Lung (tissue), 12 donors: ENCODE measurements around the gene VEZT. TPM values are rescaled to one million over a fixed set of nuclear protein-coding genes. Genes with fewer than 3 reads are reported as not detected.

ENCODE experiments used
- ATAC-seq: fragments of 200-7000 bp; cut with Tn5 transposase; one replicate; pipeline ENCODE4 v1.9.1; 2020; ENCODE audit warnings: moderate number of reproducible peaks; ENCODE audit not compliant: insufficient read depth, low FRiP score
- DNase-seq, 3 donors: peaks; one replicate each; pipeline ENCODE4 v3.0.0-alpha.2; 2013 to 2017
- H3K27ac ChIP-seq, 2 donors: one replicate each; pipeline ENCODE4 v1.5.1; 2013; ENCODE audit warnings: mild to moderate bottlenecking in 2 of 2, moderate library complexity in 2 of 2, control low read depth in 1 of 2, inconsistent platforms in 1 of 2, low read depth in 1 of 2, low read length in 1 of 2
- H3K27me3 ChIP-seq, 3 donors: one replicate each; pipeline ENCODE4 v1.5.1; 2013; ENCODE audit warnings: low read length in 2 of 3; ENCODE audit not compliant: control insufficient read depth in 3 of 3, insufficient read depth in 3 of 3
- H3K36me3 ChIP-seq, 4 donors: one replicate each; pipeline ENCODE4 v1.5.1; 2013; ENCODE audit warnings: low read length in 4 of 4, mild to moderate bottlenecking in 1 of 4, moderate library complexity in 1 of 4; ENCODE audit not compliant: control insufficient read depth in 4 of 4, insufficient read depth in 4 of 4
- H3K4me1 ChIP-seq, 5 donors: one replicate each; pipeline ENCODE4 v1.5.1; 2013; ENCODE audit warnings: low read length in 5 of 5, mild to moderate bottlenecking in 2 of 5, moderate library complexity in 1 of 5; ENCODE audit not compliant: control insufficient read depth in 5 of 5, insufficient read depth in 5 of 5
- H3K4me3 ChIP-seq: one replicate; pipeline ENCODE4 v1.5.1; 2013; ENCODE audit warnings: mild to moderate bottlenecking, control low read depth, moderate library complexity
- H3K9ac ChIP-seq, 2 donors: one replicate each; pipeline ENCODE4 v1.5.1; 2013; ENCODE audit warnings: low read length in 2 of 2, control low read depth in 1 of 2; ENCODE audit not compliant: insufficient read depth in 1 of 2
- H3K9me3 ChIP-seq, 4 donors: one replicate each; pipeline ENCODE4 v1.5.1; 2013; ENCODE audit warnings: low read length in 3 of 4, mild to moderate bottlenecking in 1 of 4, moderate library complexity in 1 of 4; ENCODE audit not compliant: control insufficient read depth in 4 of 4, insufficient read depth in 3 of 4
- WGBS, 2 donors: extraction: QIAGEN DNeasy Blood & Tissue Kit; methylation state at CpG; one replicate each; pipeline ENCODE4 v1.1.7; 2013; 5-methylcytosine and 5-hydroxymethylcytosine counted together
- polyA plus RNA-seq, 2 donors: library from polyadenylated mRNA; stranded (reverse); fragments of 200-250 nt; gene quantifications; one replicate each; pipeline ENCODE4 v1.2.1, GENCODE V29; 2013
- total RNA-seq, 2 donors: library from RNA; depleted of rRNA in 1 of 2; stranded (reverse); fragments of >200 nt in 1 of 2; gene quantifications; one replicate each; pipeline ENCODE4 v1.2.1, GENCODE V29; 2014 to 2021
- TF ChIP-seq, protein P1 (sequence below): IDR thresholded peaks from 2 replicates; pipeline ENCODE4 v1.5.1; 2012; ENCODE audit warnings: mild to moderate bottlenecking; ENCODE audit errors: control extremely low read depth, extremely low read depth
- donor health status: control.
- donor health status: control.
- donor health status: Bipolar disorder and iron deficiency.
- donor health status: healthy.
- donor health status: DM: yes; HTN: yes; CAD: no.

VEZT gene
- total and polyA plus RNA-seq, 4 donors: 28.6 to 144 (median 47.3) TPM

DNA sequence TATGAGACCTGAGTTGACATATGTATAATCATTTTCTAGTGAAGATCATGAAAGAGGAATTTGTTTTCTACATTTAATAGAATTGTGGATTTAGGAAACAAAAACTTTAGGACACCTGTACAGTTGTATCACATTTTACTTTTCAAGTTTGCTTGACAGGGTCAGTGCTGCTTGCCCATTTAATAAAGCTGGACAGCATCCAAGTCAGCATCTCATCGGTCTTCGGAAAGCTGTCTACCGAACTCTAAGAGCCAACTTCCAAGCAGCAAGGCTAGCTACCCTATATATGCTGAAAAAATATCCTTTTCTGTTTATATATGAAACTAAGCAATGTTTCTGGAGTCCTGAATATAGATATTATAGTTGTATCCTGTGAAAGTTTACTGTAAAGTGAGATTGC lies 52.3 kb downstream of the VEZT start:
- H3K4me1 ChIP-seq: peaks cover 0 to 6% (median 0%) of the 10 kb centered on the region in 5 donors
- H3K4me3 ChIP-seq: no peak overlapping the region
- peaks cover 8 to 22% (median 11%) of the 10 kb centered on the region in 4 donors for H3K36me3 ChIP-seq
- DNase-seq (peak in 1 of 3 donors; percentile 36), ATAC-seq (no peak)
- H3K9ac ChIP-seq: no peak overlapping the region
- H3K9me3 ChIP-seq: no peaks in the 10 kb centered on the region
- H3K27ac ChIP-seq: no peak overlapping the region
- TF ChIP-seq, protein P1, sequence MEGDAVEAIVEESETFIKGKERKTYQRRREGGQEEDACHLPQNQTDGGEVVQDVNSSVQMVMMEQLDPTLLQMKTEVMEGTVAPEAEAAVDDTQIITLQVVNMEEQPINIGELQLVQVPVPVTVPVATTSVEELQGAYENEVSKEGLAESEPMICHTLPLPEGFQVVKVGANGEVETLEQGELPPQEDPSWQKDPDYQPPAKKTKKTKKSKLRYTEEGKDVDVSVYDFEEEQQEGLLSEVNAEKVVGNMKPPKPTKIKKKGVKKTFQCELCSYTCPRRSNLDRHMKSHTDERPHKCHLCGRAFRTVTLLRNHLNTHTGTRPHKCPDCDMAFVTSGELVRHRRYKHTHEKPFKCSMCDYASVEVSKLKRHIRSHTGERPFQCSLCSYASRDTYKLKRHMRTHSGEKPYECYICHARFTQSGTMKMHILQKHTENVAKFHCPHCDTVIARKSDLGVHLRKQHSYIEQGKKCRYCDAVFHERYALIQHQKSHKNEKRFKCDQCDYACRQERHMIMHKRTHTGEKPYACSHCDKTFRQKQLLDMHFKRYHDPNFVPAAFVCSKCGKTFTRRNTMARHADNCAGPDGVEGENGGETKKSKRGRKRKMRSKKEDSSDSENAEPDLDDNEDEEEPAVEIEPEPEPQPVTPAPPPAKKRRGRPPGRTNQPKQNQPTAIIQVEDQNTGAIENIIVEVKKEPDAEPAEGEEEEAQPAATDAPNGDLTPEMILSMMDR: no peak
- WGBS, 2 donors: 62 to 79% methylated on average over 3 of the region's 3 CpGs
- H3K27me3 ChIP-seq: no peaks in the 10 kb centered on the region

DNA sequence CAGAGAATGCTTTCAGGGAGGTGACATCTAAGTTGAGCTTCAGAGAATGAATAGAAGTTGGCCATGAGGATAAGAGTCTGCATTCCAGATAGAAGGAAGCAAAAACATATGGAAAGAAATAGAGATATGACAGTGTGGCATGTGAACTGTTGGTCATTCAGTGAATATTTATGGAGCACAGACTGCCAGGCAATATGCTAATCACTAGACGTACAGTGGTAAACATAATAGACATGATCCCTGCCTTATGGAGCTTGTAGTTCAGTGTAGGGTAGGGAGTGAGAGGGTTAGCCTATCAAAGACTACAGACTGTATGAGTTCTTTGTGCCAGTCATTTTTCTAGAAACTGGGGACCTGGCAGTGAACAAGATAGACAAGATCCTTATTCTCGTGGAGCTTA lies 53.9 kb downstream of the VEZT start:
- TF ChIP-seq, protein P1: no peak
- Histone ChIP-seq H3K27ac (no peak overlapping the region), H3K36me3 (peaks cover 9 to 26% (median 11%) of the 10 kb centered on the region in 4 donors), H3K4me3 (no peak overlapping the region), H3K27me3 (no peaks in the 10 kb centered on the region), H3K9me3 (no peaks in the 10 kb centered on the region), H3K9ac (no peak overlapping the region), H3K4me1 (peaks cover 0 to 2% (median 0%) of the 10 kb centered on the region in 5 donors)
- no peak for ATAC-seq
- DNase-seq: no peak
- 95 to 97% methylated on average over 2 of the region's 2 CpGs for WGBS, 2 donors

GRCh38 chr12:95277139-95277538 lies 59.5 kb downstream of the VEZT start:
- no peaks in the 10 kb centered on the region for H3K9me3 ChIP-seq
- peaks cover 4 to 21% (median 11%) of the 10 kb centered on the region in 4 donors for H3K36me3 ChIP-seq
- TF ChIP-seq, protein P1: no peak
- no peaks in the 10 kb centered on the region for H3K27me3 ChIP-seq
- 71 to 77% methylated on average over 1 of the region's 1 CpG for WGBS, 2 donors
- ATAC-seq: no peak
- peak in 1 of 3 donors; percentile 6 for DNase-seq
- H3K27ac ChIP-seq: no peak overlapping the region
- H3K4me1 ChIP-seq: peaks cover 0 to 2% (median 0%) of the 10 kb centered on the region in 5 donors
- no peak overlapping the region for H3K4me3 ChIP-seq
- H3K9ac ChIP-seq: no peak overlapping the region

GRCh38 chr12:95279856-95280255 lies 62.2 kb downstream of the VEZT start:
- DNase-seq (no peak), ATAC-seq (no peak)
- Histone ChIP-seq H3K36me3 (peaks cover 13 to 35% (median 18%) of the 10 kb centered on the region in 4 donors), H3K27me3 (no peaks in the 10 kb centered on the region), H3K9ac (no peak overlapping the region), H3K9me3 (no peaks in the 10 kb centered on the region), H3K4me3 (no peak overlapping the region), H3K27ac (no peak overlapping the region), H3K4me1 (peaks cover 0 to 2% (median 0%) of the 10 kb centered on the region in 5 donors)
- WGBS, 2 donors: 94 to 95% methylated on average over 4 of the region's 4 CpGs
- TF ChIP-seq, protein P1: no peak
